PFSK-1 (cell line): Measurements from ENCODE around the gene SHISA5.

Source experiments
- FOXP2 ChIP-seq: optimal IDR thresholded peaks from 2 replicates; pipeline ENCODE3; 2011; ENCODE audit warnings: borderline replicate concordance, control low read depth, inconsistent platforms; ENCODE audit not compliant: insufficient read depth; ENCODE audit errors: extremely low read length, extremely low read depth
- POLR2AphosphoS5 ChIP-seq: IDR thresholded peaks from 2 replicates; pipeline ENCODE4 v1.6.1; 2012; ENCODE audit warnings: low read depth, mild to moderate bottlenecking, control low read depth, low read length, moderate library complexity
- REST ChIP-seq, 2 experiments: IDR thresholded peaks; 2 replicates each; pipeline versions ENCODE4 v1.6.1 to v1.8.0; 2011 to 2012; ENCODE audit warnings: low read depth in 2 of 2, low read length in 2 of 2, control low read depth in 1 of 2, inconsistent platforms in 1 of 2, mild to moderate bottlenecking in 1 of 2, moderate library complexity in 1 of 2; ENCODE audit not compliant: insufficient read depth in 1 of 2
- SIN3A ChIP-seq: IDR thresholded peaks from 2 replicates; pipeline ENCODE4 v1.6.1; 2012; ENCODE audit warnings: mild to moderate bottlenecking, low read length, moderate library complexity, borderline replicate concordance; ENCODE audit not compliant: insufficient read depth
- TAF1 ChIP-seq: IDR thresholded peaks from 2 replicates; pipeline ENCODE4 v1.6.1; 2012; ENCODE audit warnings: low read length, control low read depth, borderline replicate concordance; ENCODE audit not compliant: insufficient read depth

- TF ChIP-seq REST (IDR thresholded peaks at IDR 0.05; ENCODE audit: insufficient read depth in 1 of 2, low read depth in 2 of 2, low read length in 2 of 2) (no peak), POLR2AphosphoS5 (no peak), SIN3A (no peak), TAF1 (no peak), FOXP2 (no peak)
Observed at GRCh38 chr3:48468329-48468731, 35.6 kb downstream of the SHISA5 start.
